GM12864 (cell line): Measurements from ENCODE around the gene VAPB.

Experiments used
- DNase-seq: peaks from one replicate; pipeline ENCODE4 v3.0.0-alpha.2; 2011; ENCODE audit warnings: low read depth
- H3K4me3 ChIP-seq: 2 replicates; pipeline ENCODE4 v1.5.1; 2011; ENCODE audit warnings: mild to moderate bottlenecking, low read depth, low read length, control low read depth
- TF ChIP-seq, protein P1 (sequence below): IDR thresholded peaks from 2 replicates; pipeline ENCODE4 v1.5.1; 2011; ENCODE audit warnings: low read depth, mild to moderate bottlenecking, moderate library complexity, low read length, control low read depth, inconsistent platforms; ENCODE audit errors: missing control alignments

Gene VAPB

DNA sequence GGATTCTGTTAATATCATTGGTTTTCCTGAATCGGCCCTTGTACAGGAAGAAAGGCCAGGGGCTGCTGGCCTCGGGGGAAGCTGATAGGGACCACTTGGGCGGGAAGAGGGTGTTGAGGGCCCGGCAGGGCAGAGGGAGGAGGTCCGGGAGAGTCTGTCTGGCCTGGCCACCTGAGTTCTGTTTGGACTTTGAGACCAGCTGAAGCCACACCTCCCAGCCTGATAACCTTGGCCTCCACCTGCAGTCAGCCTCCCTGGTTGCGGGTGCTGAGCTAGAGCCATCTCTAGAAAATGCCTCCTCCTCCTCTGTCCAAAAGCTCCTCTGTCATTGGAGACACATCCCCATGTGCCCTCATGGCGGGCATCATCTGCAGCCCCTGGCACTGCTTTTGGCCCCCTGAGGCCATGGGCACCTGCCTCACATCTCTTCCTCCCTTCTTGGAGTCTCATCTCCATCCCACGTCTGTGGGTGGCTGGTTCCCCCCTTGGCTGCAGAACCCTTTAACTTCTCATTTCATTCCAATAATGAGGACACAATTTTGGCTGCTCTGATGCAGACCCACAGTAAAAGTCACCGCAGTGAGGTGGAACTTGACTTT, 109.5 kb downstream of the VAPB start:
- no peak for DNase-seq
- H3K4me3 ChIP-seq = no peak overlapping the region
- TF ChIP-seq, protein P1, sequence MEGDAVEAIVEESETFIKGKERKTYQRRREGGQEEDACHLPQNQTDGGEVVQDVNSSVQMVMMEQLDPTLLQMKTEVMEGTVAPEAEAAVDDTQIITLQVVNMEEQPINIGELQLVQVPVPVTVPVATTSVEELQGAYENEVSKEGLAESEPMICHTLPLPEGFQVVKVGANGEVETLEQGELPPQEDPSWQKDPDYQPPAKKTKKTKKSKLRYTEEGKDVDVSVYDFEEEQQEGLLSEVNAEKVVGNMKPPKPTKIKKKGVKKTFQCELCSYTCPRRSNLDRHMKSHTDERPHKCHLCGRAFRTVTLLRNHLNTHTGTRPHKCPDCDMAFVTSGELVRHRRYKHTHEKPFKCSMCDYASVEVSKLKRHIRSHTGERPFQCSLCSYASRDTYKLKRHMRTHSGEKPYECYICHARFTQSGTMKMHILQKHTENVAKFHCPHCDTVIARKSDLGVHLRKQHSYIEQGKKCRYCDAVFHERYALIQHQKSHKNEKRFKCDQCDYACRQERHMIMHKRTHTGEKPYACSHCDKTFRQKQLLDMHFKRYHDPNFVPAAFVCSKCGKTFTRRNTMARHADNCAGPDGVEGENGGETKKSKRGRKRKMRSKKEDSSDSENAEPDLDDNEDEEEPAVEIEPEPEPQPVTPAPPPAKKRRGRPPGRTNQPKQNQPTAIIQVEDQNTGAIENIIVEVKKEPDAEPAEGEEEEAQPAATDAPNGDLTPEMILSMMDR = no peak

DNA sequence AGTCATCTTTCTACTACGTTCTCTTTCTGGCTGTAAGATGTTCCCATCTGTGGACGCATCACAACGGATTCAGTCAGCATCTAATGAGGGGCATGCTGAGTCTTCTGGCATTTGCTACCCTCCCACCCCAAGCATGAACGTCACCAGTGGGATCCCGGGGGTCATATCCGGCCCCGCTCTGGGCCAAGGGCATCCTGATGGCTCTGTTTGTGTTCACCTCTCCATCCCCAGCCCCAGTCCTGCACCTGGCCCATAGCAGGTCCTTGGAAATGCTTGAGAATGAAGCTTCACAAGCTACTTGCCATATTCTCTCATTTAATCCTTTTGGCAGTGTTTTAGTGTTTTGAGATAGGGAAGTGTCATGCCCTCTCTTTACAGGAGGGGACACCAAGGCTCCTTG, 111.2 kb downstream of the VAPB start:
- H3K4me3 ChIP-seq = no peak overlapping the region
- DNase-seq = no peak
- TF ChIP-seq, protein P1 = no peak
